H9 (cell line): ENCODE data around the gene SMIM21. TPM values are rescaled to one million over a fixed set of nuclear protein-coding genes. Genes with fewer than 3 reads are reported as not detected.

Experiments used
- DNase-seq: peaks from one replicate; pipeline ENCODE4 v3.0.0-alpha.2; 2017
- H2AFZ ChIP-seq: one replicate; pipeline ENCODE4 v1.6.1; 2013; ENCODE audit warnings: mild to moderate bottlenecking, low read length, control low read depth, moderate library complexity
- H2AK5ac ChIP-seq: 2 replicates; pipeline ENCODE4 v1.6.1; 2013; ENCODE audit warnings: low read length, control low read depth, mixed read lengths; ENCODE audit not compliant: insufficient read length
- H2BK120ac ChIP-seq: one replicate; pipeline ENCODE4 v1.6.1; 2013; ENCODE audit warnings: low read depth, mild to moderate bottlenecking, low read length, control low read depth, inconsistent platforms; ENCODE audit not compliant: poor library complexity, severe bottlenecking
- H2BK12ac ChIP-seq: 2 replicates; pipeline ENCODE4 v1.6.1; 2013; ENCODE audit warnings: low read length, control low read depth, mixed read lengths, low read depth; ENCODE audit not compliant: insufficient read length
- H2BK15ac ChIP-seq: 2 replicates; pipeline ENCODE4 v1.6.1; 2013; ENCODE audit warnings: low read depth, low read length, control low read depth
- H2BK20ac ChIP-seq: one replicate; pipeline ENCODE4 v1.6.1; 2013; ENCODE audit warnings: low read depth, mild to moderate bottlenecking, low read length, control low read depth, inconsistent platforms; ENCODE audit not compliant: poor library complexity, severe bottlenecking
- H2BK5ac ChIP-seq: 2 replicates; pipeline ENCODE4 v1.6.1; 2013; ENCODE audit warnings: low read length, control low read depth, mixed read lengths; ENCODE audit not compliant: insufficient read length
- H3K14ac ChIP-seq: 2 replicates; pipeline ENCODE4 v1.6.1; 2013; ENCODE audit warnings: low read length, control low read depth; ENCODE audit not compliant: insufficient read depth
- H3K18ac ChIP-seq: 2 replicates; pipeline ENCODE4 v1.6.1; 2013; ENCODE audit warnings: low read depth, mild to moderate bottlenecking, mixed read lengths, low read length, control low read depth; ENCODE audit not compliant: insufficient read length
- H3K23ac ChIP-seq: 2 replicates; pipeline ENCODE4 v1.6.1; 2013; ENCODE audit warnings: low read length, control low read depth, mixed read lengths, low read depth; ENCODE audit not compliant: insufficient read length
- H3K23me2 ChIP-seq: 2 replicates; pipeline ENCODE4 v1.6.1; 2013; ENCODE audit warnings: low read depth, mild to moderate bottlenecking, mixed read lengths, low read length, control low read depth; ENCODE audit not compliant: insufficient read length, poor library complexity, severe bottlenecking
- H3K27ac ChIP-seq: 2 replicates; pipeline ENCODE4 v1.5.1; 2013; ENCODE audit warnings: low read length, control low read depth, mixed read lengths, low read depth; ENCODE audit not compliant: insufficient read length
- H3K27me3 ChIP-seq: 2 replicates; pipeline ENCODE4 v1.6.1; 2013; ENCODE audit warnings: low read length, control low read depth, inconsistent platforms; ENCODE audit not compliant: insufficient read depth
- H3K4ac ChIP-seq: 2 replicates; pipeline ENCODE4 v1.6.1; 2013; ENCODE audit warnings: low read depth, mild to moderate bottlenecking, control low read depth, inconsistent platforms, low read length, moderate library complexity
- H3K4me1 ChIP-seq: 2 replicates; pipeline ENCODE4 v1.6.1; 2013; ENCODE audit warnings: low read length, control low read depth, inconsistent platforms; ENCODE audit not compliant: insufficient read depth
- H3K4me2 ChIP-seq: 2 replicates; pipeline ENCODE4 v1.6.1; 2013; ENCODE audit warnings: low read length, control low read depth, mixed read lengths; ENCODE audit not compliant: insufficient read length, insufficient read depth
- H3K56ac ChIP-seq: 2 replicates; pipeline ENCODE4 v1.6.1; 2013; ENCODE audit warnings: low read depth, mild to moderate bottlenecking, mixed read lengths, low read length, control low read depth; ENCODE audit not compliant: insufficient read length
- H3K79me1 ChIP-seq: 2 replicates; pipeline ENCODE4 v1.6.1; 2013; ENCODE audit warnings: low read depth, mild to moderate bottlenecking, moderate library complexity, low read length, control low read depth, inconsistent platforms; ENCODE audit not compliant: insufficient read depth, poor library complexity, severe bottlenecking
- H3K79me2 ChIP-seq: 2 replicates; pipeline ENCODE4 v1.6.1; 2013; ENCODE audit warnings: low read length, control low read depth, inconsistent platforms; ENCODE audit not compliant: insufficient read depth
- H3K9ac ChIP-seq: 2 replicates; pipeline ENCODE4 v1.6.1; 2013; ENCODE audit warnings: low read length, control low read depth, mixed read lengths; ENCODE audit not compliant: insufficient read length; ENCODE audit errors: extremely low read depth
- H3K9me3 ChIP-seq: one replicate; pipeline ENCODE4 v1.6.1; 2013; ENCODE audit warnings: low read depth, low read length, inconsistent platforms; ENCODE audit not compliant: control insufficient read depth
- H3T11ph ChIP-seq: one replicate; pipeline ENCODE4 v1.6.1; 2013; ENCODE audit warnings: mild to moderate bottlenecking, low read length, control low read depth, inconsistent platforms
- H4K20me1 ChIP-seq: one replicate; pipeline ENCODE4 v1.6.1; 2013; ENCODE audit not compliant: control insufficient read depth, insufficient read length, insufficient read depth
- H4K5ac ChIP-seq: 2 replicates; pipeline ENCODE4 v1.6.1; 2013; ENCODE audit warnings: low read depth, mild to moderate bottlenecking, mixed read lengths, low read length, control low read depth; ENCODE audit not compliant: insufficient read length
- H4K8ac ChIP-seq: replicated peaks from 2 replicates; pipeline ENCODE4 v1.6.1; 2013; ENCODE audit warnings: low read length, control low read depth, mixed read lengths, low read depth; ENCODE audit not compliant: insufficient read length
- H4K91ac ChIP-seq: 2 replicates; pipeline ENCODE4 v1.6.1; 2013; ENCODE audit warnings: low read depth, mild to moderate bottlenecking, moderate library complexity, mixed read lengths, low read length, control low read depth; ENCODE audit not compliant: insufficient read length
- H3K27ac Mint-ChIP-seq, 3 experiments: 2 replicates in 2 of 3; 3 replicates in 1 of 3; pipeline ENCODE4 v1.8.0; 2020 to 2021; ENCODE audit warnings: mixed read lengths in 3 of 3, mild to moderate bottlenecking in 1 of 3, moderate library complexity in 1 of 3
- H3K27me3 Mint-ChIP-seq: 2 replicates; pipeline ENCODE4 v1.8.0; 2021; ENCODE audit warnings: low read depth, mild to moderate bottlenecking, moderate library complexity, mixed read lengths
- H3K36me3 Mint-ChIP-seq, 3 experiments: 2 replicates in 2 of 3; 3 replicates in 1 of 3; pipeline ENCODE4 v1.8.0; 2020 to 2021; ENCODE audit warnings: low read depth in 3 of 3, mixed read lengths in 3 of 3; ENCODE audit not compliant: insufficient read depth in 1 of 3
- H3K4me1 Mint-ChIP-seq, 2 experiments: 2 replicates each; pipeline ENCODE4 v1.8.0; 2020; ENCODE audit warnings: mixed read lengths in 2 of 2
- H3K4me3 Mint-ChIP-seq, 2 experiments: 2 replicates in 1 of 2; 3 replicates in 1 of 2; pipeline ENCODE4 v1.8.0; 2020 to 2021; ENCODE audit warnings: mild to moderate bottlenecking in 2 of 2, mixed read lengths in 2 of 2, moderate library complexity in 1 of 2
- H3K9me3 Mint-ChIP-seq, 2 experiments: 2 replicates in 1 of 2; 3 replicates in 1 of 2; pipeline ENCODE4 v1.8.0; 2020; ENCODE audit warnings: mild to moderate bottlenecking in 2 of 2, mixed read lengths in 2 of 2, moderate library complexity in 1 of 2
- WGBS: extraction: QIAGEN DNeasy Blood & Tissue Kit; methylation state at CpG from one replicate; pipeline ENCODE4 v1.1.7; 2013; ENCODE audit warnings: missing lambda C conversion rate, low lambda C conversion rate, mixed read lengths; ENCODE audit not compliant: insufficient read length; ENCODE audit errors: extremely low coverage; 5-methylcytosine and 5-hydroxymethylcytosine counted together
- total RNA-seq: library from RNA; stranded (reverse); gene quantifications from 2 replicates; pipeline ENCODE4 v1.2.1, GENCODE V29; 2021
- TF ChIP-seq, protein P1 (sequence below): fragments of 200-600 bp; sonication (generic); conservative IDR thresholded peaks from 3 replicates; pipeline ENCODE4 v1.8.0; 2021; ENCODE audit warnings: antibody characterized with exemption, mild to moderate bottlenecking

SMIM21 gene
- total RNA-seq, 1 experiment from 2014 or later, result not detected

DNA sequence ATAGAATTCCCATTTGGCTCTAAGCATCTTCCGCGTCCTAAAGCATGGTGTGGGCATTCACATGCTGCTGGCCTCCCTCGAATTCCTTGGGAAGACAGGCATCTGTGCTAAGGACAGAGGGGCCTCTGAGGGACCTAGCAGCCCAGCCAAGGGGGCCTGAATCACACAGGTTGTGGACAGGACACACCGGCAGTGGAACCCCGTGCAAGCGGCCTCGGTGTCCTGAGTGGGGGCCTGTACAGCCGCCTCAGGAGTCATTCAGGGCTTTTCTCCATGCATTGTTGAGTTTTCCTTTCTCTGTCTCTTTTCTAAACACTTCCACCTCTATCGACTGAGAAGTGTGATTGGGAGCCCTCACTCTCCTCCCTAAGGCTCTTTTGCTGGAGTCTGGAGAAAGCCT lies 44.3 kb upstream of the SMIM21 start:
- Histone ChIP-seq H3T11ph (no peak overlapping the region), H2BK5ac (no peak overlapping the region), H3K4me2 (no peak overlapping the region), H3K9me3 (no peaks in the 10 kb centered on the region), H3K79me1 (no peaks in the 10 kb centered on the region), H3K18ac (no peak overlapping the region), H3K79me2 (no peaks in the 10 kb centered on the region), H3K27me3 (no peaks in the 10 kb centered on the region), H3K23ac (no peak overlapping the region), H2AK5ac (no peak overlapping the region), H2BK20ac (no peak overlapping the region), H2BK120ac (no peak overlapping the region), H2BK12ac (no peak overlapping the region), H4K20me1 (no peaks in the 10 kb centered on the region), H2BK15ac (no peak overlapping the region), H4K91ac (no peak overlapping the region), H3K56ac (no peak overlapping the region), H2AFZ (no peak overlapping the region), H4K8ac (no peak overlapping the region), H3K9ac (no peak overlapping the region), H3K14ac (no peak overlapping the region), H3K23me2 (no peaks in the 10 kb centered on the region), H3K4me1 (no peaks in the 10 kb centered on the region), H3K4ac (no peak overlapping the region), H3K27ac (no peak overlapping the region), H4K5ac (no peak overlapping the region)
- Mint-ChIP-seq H3K9me3 (no peaks in the 10 kb centered on the region), H3K4me1 (peaks cover 7 to 14% of the 10 kb centered on the region in 2 experiments), H3K4me3 (no peak overlapping the region), H3K27ac (no peak overlapping the region; a peak in 1 of 7 replicates), H3K36me3 (no peaks in the 10 kb centered on the region), H3K27me3 (no peaks in the 10 kb centered on the region)
- TF ChIP-seq, protein P1, sequence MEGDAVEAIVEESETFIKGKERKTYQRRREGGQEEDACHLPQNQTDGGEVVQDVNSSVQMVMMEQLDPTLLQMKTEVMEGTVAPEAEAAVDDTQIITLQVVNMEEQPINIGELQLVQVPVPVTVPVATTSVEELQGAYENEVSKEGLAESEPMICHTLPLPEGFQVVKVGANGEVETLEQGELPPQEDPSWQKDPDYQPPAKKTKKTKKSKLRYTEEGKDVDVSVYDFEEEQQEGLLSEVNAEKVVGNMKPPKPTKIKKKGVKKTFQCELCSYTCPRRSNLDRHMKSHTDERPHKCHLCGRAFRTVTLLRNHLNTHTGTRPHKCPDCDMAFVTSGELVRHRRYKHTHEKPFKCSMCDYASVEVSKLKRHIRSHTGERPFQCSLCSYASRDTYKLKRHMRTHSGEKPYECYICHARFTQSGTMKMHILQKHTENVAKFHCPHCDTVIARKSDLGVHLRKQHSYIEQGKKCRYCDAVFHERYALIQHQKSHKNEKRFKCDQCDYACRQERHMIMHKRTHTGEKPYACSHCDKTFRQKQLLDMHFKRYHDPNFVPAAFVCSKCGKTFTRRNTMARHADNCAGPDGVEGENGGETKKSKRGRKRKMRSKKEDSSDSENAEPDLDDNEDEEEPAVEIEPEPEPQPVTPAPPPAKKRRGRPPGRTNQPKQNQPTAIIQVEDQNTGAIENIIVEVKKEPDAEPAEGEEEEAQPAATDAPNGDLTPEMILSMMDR, result no peak
- WGBS, result no CpG with 5 or more reads among the region's 9 CpGs
- DNase-seq, result no peak
